GM12878 (cell line): Measurements from ENCODE around the gene PRKG1. TPM values are rescaled to one million over a fixed set of nuclear protein-coding genes. Genes with fewer than 3 reads are reported as not detected.

Source experiments
- ATAC-seq: fragments of 200-7000 bp; cut with Tn5 transposase; 3 replicates; pipeline ENCODE4 v1.9.1; 2020; ENCODE audit warnings: mild to moderate bottlenecking, moderate library complexity
- BruUV-seq: library from RNA; stranded (reverse); fragments of 400-500 nt; replicated peaks from 2 replicates; lab custom pipeline; 2021; lab: Mats Ljungman, UMichigan
- CTCF ChIA-PET: fragments of 300-600 bp; sonication (Branson Sonifier 250); formaldehyde crosslinking; extraction: SDS; loops from one replicate; lab custom pipeline; 2021; ENCODE audit warnings: inconsistent platforms; lab: Yijun Ruan, JAX
- POLR2A ChIA-PET: fragments of 350-600 bp; formaldehyde crosslinking; extraction: SDS; loops from one replicate; lab custom pipeline; 2021; ENCODE audit warnings: inconsistent platforms; lab: Charles Lee
- RAD21 ChIA-PET: fragments of 300-600 bp; sonication (Branson Sonifier 250); formaldehyde crosslinking; loops from one replicate; lab custom pipeline; 2023; ENCODE audit warnings: antibody characterized with exemption; ENCODE audit not compliant: unreplicated experiment; lab: Charles Lee
- SMC1A ChIA-PET: fragments of 300-600 bp; sonication (Branson Sonifier 250); formaldehyde crosslinking; loops from one replicate; lab custom pipeline; 2023; ENCODE audit not compliant: unreplicated experiment, uncharacterized antibody; lab: Charles Lee
- DNase-seq: peaks from one replicate; pipeline ENCODE4 v3.0.0-alpha.2; 2011; ENCODE audit warnings: low read depth, low spot score
- FAIRE-seq: peaks from 3 replicates; lab custom pipeline; 2011; peaks lifted over from hg19 to GRCh38; lab: Jason Lieb, UNC
- H2AFZ ChIP-seq: 2 replicates; pipeline ENCODE4 v1.6.0; 2011; ENCODE audit warnings: low read depth, low read length, control low read depth; ENCODE audit not compliant: control insufficient read depth
- H3K27ac ChIP-seq: 2 replicates; pipeline ENCODE4 v1.5.1; 2011; ENCODE audit warnings: control low read depth; ENCODE audit not compliant: control insufficient read depth, insufficient read depth
- H3K27me3 ChIP-seq, 2 experiments: replicated peaks in 1 of 2; 2 replicates each; pipeline versions ENCODE4 v1.6.0 to v1.6.1; 2011; ENCODE audit warnings: low read length in 1 of 2; ENCODE audit not compliant: control insufficient read depth in 2 of 2, insufficient read depth in 2 of 2
- H3K36me3 ChIP-seq, 2 experiments: 2 replicates each; pipeline ENCODE4 v1.5.1; 2011; ENCODE audit warnings: low read length in 1 of 2; ENCODE audit not compliant: control insufficient read depth in 2 of 2, insufficient read depth in 2 of 2
- H3K4me1 ChIP-seq: 2 replicates; pipeline ENCODE4 v1.6.1; 2011; ENCODE audit warnings: mild to moderate bottlenecking, low read length, moderate library complexity, mixed read lengths; ENCODE audit not compliant: control insufficient read depth, insufficient read depth
- H3K4me2 ChIP-seq: 2 replicates; pipeline ENCODE4 v1.6.0; 2011; ENCODE audit warnings: control low read depth; ENCODE audit not compliant: control insufficient read depth, insufficient read depth
- H3K4me3 ChIP-seq: fragments of 200-600 bp; sonication (generic); 2 replicates; pipeline ENCODE4 v1.5.1; 2016
- H3K79me2 ChIP-seq: 2 replicates; pipeline ENCODE4 v1.6.0; 2011; ENCODE audit warnings: low read length; ENCODE audit not compliant: control insufficient read depth, insufficient read depth
- H3K9ac ChIP-seq: 2 replicates; pipeline ENCODE4 v1.8.0; 2011; ENCODE audit warnings: low read length, control low read depth, mixed read lengths; ENCODE audit not compliant: control insufficient read depth, insufficient read depth
- H3K9me3 ChIP-seq: replicated peaks from 3 replicates; pipeline ENCODE4 v1.5.1; 2011; ENCODE audit warnings: mild to moderate bottlenecking, low read length; ENCODE audit not compliant: control insufficient read depth, insufficient read depth
- H4K20me1 ChIP-seq: 2 replicates; pipeline ENCODE4 v1.6.0; 2011; ENCODE audit not compliant: control insufficient read depth, insufficient read depth
- CREB1 ChIP-seq: IDR thresholded peaks from 2 replicates; pipeline ENCODE4 v1.6.1; 2012; ENCODE audit warnings: low read depth, mild to moderate bottlenecking, inconsistent platforms
- EP300 ChIP-seq, 2 experiments: fragments of 150-350 bp in 1 of 2; IDR thresholded peaks; 2 replicates each; pipeline ENCODE4 v1.6.1; 2011 to 2012; ENCODE audit warnings: low read depth in 2 of 2, low read length in 2 of 2, borderline replicate concordance in 1 of 2, improper control_type of control experiment in 1 of 2, inconsistent platforms in 1 of 2; ENCODE audit not compliant: control insufficient read depth in 1 of 2
- MYC ChIP-seq: IDR thresholded peaks from 2 replicates; pipeline ENCODE4 v1.6.1; 2011; ENCODE audit warnings: mild to moderate bottlenecking, low read length, moderate library complexity, inconsistent platforms; ENCODE audit not compliant: insufficient read depth, insufficient replicate concordance, insufficient read length, severe bottlenecking
- RUNX3 ChIP-seq: IDR thresholded peaks from 2 replicates; pipeline ENCODE4 v1.6.1; 2012; ENCODE audit warnings: low read length, inconsistent platforms
- SMC3 ChIP-seq: IDR thresholded peaks from 2 replicates; pipeline ENCODE4 v1.6.1; 2011; ENCODE audit warnings: low read length, improper control_type of control experiment, borderline replicate concordance
- WGBS: methylation state at CpG from one replicate; pipeline ENCODE4 v1.1.6; 2016; ENCODE audit warnings: low lambda C conversion rate; ENCODE audit not compliant: insufficient replicate concordance, insufficient coverage; ENCODE audit errors: missing lambda C conversion rate; 5-methylcytosine and 5-hydroxymethylcytosine counted together
- in situ Hi-C: fragments of 300-500 bp; cut with MboI; formaldehyde crosslinking; loops from 9 replicates; pipeline ENCODE4 v1.14.3; 2018; ENCODE audit warnings: mixed read lengths
- intact Hi-C: fragments of 100-400 bp; cut with micrococcal nuclease; formaldehyde crosslinking; loops from one replicate; pipeline ENCODE4 v1.14.2; 2022; ENCODE audit not compliant: unreplicated experiment
- polyA plus RNA-seq, 11 experiments: library from polyadenylated mRNA; depleted of rRNA in 4 of 11; unstranded in 6 of 11; stranded (reverse) in 5 of 11; fragments of >200 nt; fragmentation: Nextera tagmentation in 4 of 11; fragmentation: Illumina TruSeq in 1 of 11; extraction: Ambion mirVana in 4 of 11; extraction: Trizol in 1 of 11; gene quantifications; 1 replicate in 1 of 11; 2 replicates in 10 of 11; pipeline versions ENCODE4 v1.2.1 to v1.2.3, GENCODE V29; 2011 to 2016; ENCODE audit warnings: inconsistent platforms in 2 of 11, missing spikeins in 2 of 11, low read depth in 1 of 11
- total RNA-seq, 4 experiments: library from RNA; depleted of rRNA in 3 of 4; stranded (reverse); fragments of >200 nt in 3 of 4; fragmentation: Illumina TruSeq in 1 of 4; extraction: Trizol in 1 of 4; gene quantifications; 2 replicates each; pipeline versions ENCODE4 v1.2.1 to v1.2.3, GENCODE V29; 2013 to 2021

The PRKG1 gene
- total and polyA plus RNA-seq, 10 of the 15 experiments (the other 5 are each of a cell fraction or from before 2014, with no cell fraction given), result 0.04 to 0.05 TPM; not detected in 8

- TF ChIP-seq EP300 (IDR thresholded peaks at IDR 0.05; ENCODE audit: borderline replicate concordance in 1 of 2, control insufficient read depth in 1 of 2, low read depth in 2 of 2, low read length in 2 of 2), result no peak
- TF ChIP-seq RUNX3, result no peak
- TF ChIP-seq MYC, result no peak
These were observed 449.2 kb downstream of the PRKG1 start (continued) for GRCh38 chr10:51523440-51523839.

GRCh38 chr10:51524041-51524440 is 449.8 kb downstream of the PRKG1 start:
- intact Hi-C loops (no loop called here), in situ Hi-C loops (no loop called here)
- Histone ChIP-seq H3K9ac (no peak overlapping the region), H3K4me1 (no peaks in the 10 kb centered on the region), H3K9me3 (no peaks in the 10 kb centered on the region), H3K36me3 (no peaks in the 10 kb centered on the region), H2AFZ (no peak overlapping the region), H4K20me1 (no peaks in the 10 kb centered on the region), H3K79me2 (no peaks in the 10 kb centered on the region), H3K4me2 (no peak overlapping the region), H3K27ac (no peak overlapping the region), H3K4me3 (no peak overlapping the region), H3K27me3 (no peaks in the 10 kb centered on the region)
- DNase-seq (no peak), FAIRE-seq (no peak), ATAC-seq (no peak)
- ChIA-PET CTCF (interaction anchor here (1.4 kb wide), 1 partner anchor 16 kb away, joined by 3 read pairs; no protein-coding TSS in a partner anchor), SMC1A (no interaction called here), RAD21 (no interaction called here), POLR2A (no interaction called here)
- 0% methylated on average over 1 of the region's 1 CpG for WGBS
- BruUV-seq, result no TSS peak
- TF ChIP-seq SMC3, result no peak
- no peak for TF ChIP-seq CREB1
